H1 (cell line): ENCODE measurements around the gene ANKRD12. TPM values are rescaled to one million over a fixed set of nuclear protein-coding genes. Genes with fewer than 3 reads are reported as not detected.

Experiments used
- CTCF ChIA-PET: fragments of 300-600 bp; sonication (Branson Sonifier 250); formaldehyde crosslinking; loops from one replicate; lab custom pipeline; 2021; ENCODE audit not compliant: partially characterized antibody; lab: Charles Lee
- POLR2A ChIA-PET: fragments of 300-600 bp; sonication (Branson Sonifier 250); formaldehyde crosslinking; loops from one replicate; lab custom pipeline; 2021; ENCODE audit warnings: inconsistent platforms; ENCODE audit not compliant: partially characterized antibody; lab: Charles Lee
- DNase-seq, 2 experiments: peaks; one replicate each; pipeline versions ENCODE4 v3.0.0 to v3.0.0-alpha.2; 2010 to 2022; ENCODE audit warnings: low spot score in 2 of 2, low read depth in 1 of 2, mixed read lengths in 1 of 2
- FAIRE-seq: peaks from 2 replicates; lab custom pipeline; 2011; peaks lifted over from hg19 to GRCh38; lab: Jason Lieb, UNC
- H2AFZ ChIP-seq: 2 replicates; pipeline ENCODE4 v1.8.1; 2012; ENCODE audit warnings: low read length, inconsistent platforms
- H2AK5ac ChIP-seq: 2 replicates; pipeline ENCODE4 v1.6.1; 2013; ENCODE audit warnings: low read depth, low read length
- H2BK120ac ChIP-seq: replicated peaks from 2 replicates; pipeline ENCODE3; 2013; ENCODE audit warnings: low read depth, low read length, inconsistent platforms
- H2BK12ac ChIP-seq: 2 replicates; pipeline ENCODE4 v1.6.1; 2013; ENCODE audit warnings: low read depth, low read length
- H2BK15ac ChIP-seq: 2 replicates; pipeline ENCODE4 v1.6.1; 2013; ENCODE audit warnings: low read length
- H2BK20ac ChIP-seq: 2 replicates; pipeline ENCODE4 v1.6.1; 2013; ENCODE audit warnings: low read length
- H2BK5ac ChIP-seq: 2 replicates; pipeline ENCODE4 v1.6.1; 2013; ENCODE audit warnings: low read depth, low read length
- H3K14ac ChIP-seq: 2 replicates; pipeline ENCODE4 v1.6.1; 2013; ENCODE audit warnings: inconsistent platforms; ENCODE audit not compliant: insufficient read length
- H3K18ac ChIP-seq: 2 replicates; pipeline ENCODE4 v1.6.1; 2013; ENCODE audit warnings: low read length; ENCODE audit errors: extremely low read depth
- H3K23ac ChIP-seq: 2 replicates; pipeline ENCODE4 v1.6.1; 2013; ENCODE audit warnings: inconsistent platforms; ENCODE audit not compliant: insufficient read length
- H3K23me2 ChIP-seq: 2 replicates; pipeline ENCODE4 v1.6.1; 2013; ENCODE audit warnings: low read depth, low read length
- H3K27ac ChIP-seq: 2 replicates; pipeline ENCODE4 v1.6.1; 2011; ENCODE audit warnings: low read depth, low read length, inconsistent platforms
- H3K27me3 ChIP-seq, 4 experiments: replicated peaks in 1 of 4; 1 replicate in 1 of 4; 2 replicates in 3 of 4; pipeline versions ENCODE4 v1.6.1 to v1.8.1; 2011 to 2013; ENCODE audit warnings: low read length in 3 of 4, mild to moderate bottlenecking in 3 of 4, inconsistent platforms in 2 of 4, mixed read lengths in 2 of 4, moderate library complexity in 1 of 4; ENCODE audit not compliant: control insufficient read depth in 3 of 4, insufficient read depth in 3 of 4; ENCODE audit errors: extremely low read depth in 1 of 4
- H3K36me3 ChIP-seq, 4 experiments: 2 replicates each; pipeline versions ENCODE4 v1.6.1 to v1.8.1; 2011 to 2013; ENCODE audit warnings: mild to moderate bottlenecking in 4 of 4, low read length in 3 of 4, moderate library complexity in 2 of 4, control low read depth in 1 of 4, inconsistent platforms in 1 of 4; ENCODE audit not compliant: insufficient read depth in 4 of 4, control insufficient read depth in 2 of 4
- H3K4ac ChIP-seq: replicated peaks from 2 replicates; pipeline ENCODE3; 2013; ENCODE audit warnings: low read length, low read depth, mixed read lengths, inconsistent platforms; ENCODE audit not compliant: insufficient read length
- H3K4me1 ChIP-seq, 4 experiments: replicated peaks in 1 of 4; 1 replicate in 1 of 4; 2 replicates in 3 of 4; pipeline versions ENCODE4 v1.6.1 to v1.8.1; 2011 to 2013; ENCODE audit warnings: low read length in 3 of 4, inconsistent platforms in 2 of 4, mixed read lengths in 1 of 4; ENCODE audit not compliant: insufficient read depth in 4 of 4, control insufficient read depth in 3 of 4
- H3K4me2 ChIP-seq, 2 experiments: 2 replicates each; pipeline versions ENCODE4 v1.6.1 to v1.8.1; 2011 to 2013; ENCODE audit warnings: low read depth in 2 of 2, low read length in 2 of 2, control low read depth in 1 of 2, inconsistent platforms in 1 of 2, mild to moderate bottlenecking in 1 of 2; ENCODE audit not compliant: insufficient read depth in 1 of 2
- H3K4me3 ChIP-seq, 4 experiments: fragments of 200-600, 300-600 bp in 1 of 4; sonication (generic), shearing (Covaris generic), sonication (Bioruptor Twin) in 1 of 4; 2 replicates each; pipeline versions ENCODE4 v1.5.1 to v1.8.1; 2011 to 2016; ENCODE audit warnings: low read length in 4 of 4, low read depth in 3 of 4, control low read depth in 2 of 4, inconsistent platforms in 2 of 4, mild to moderate bottlenecking in 2 of 4, mixed read lengths in 1 of 4, moderate library complexity in 1 of 4; ENCODE audit not compliant: insufficient read depth in 2 of 4; ENCODE audit errors: extremely low read depth in 1 of 4
- H3K56ac ChIP-seq: replicated peaks from 2 replicates; pipeline ENCODE3; 2013; ENCODE audit warnings: low read depth, mild to moderate bottlenecking, mixed read lengths, low read length, inconsistent platforms; ENCODE audit not compliant: insufficient read length
- H3K79me1 ChIP-seq: 2 replicates; pipeline ENCODE4 v1.6.1; 2013; ENCODE audit warnings: low read depth, low read length, control low read depth
- H3K79me2 ChIP-seq, 2 experiments: 2 replicates each; pipeline versions ENCODE4 v1.6.1 to v1.8.1; 2012 to 2013; ENCODE audit warnings: low read length in 2 of 2, mild to moderate bottlenecking in 2 of 2, inconsistent platforms in 1 of 2; ENCODE audit not compliant: insufficient read depth in 2 of 2, control insufficient read depth in 1 of 2
- H3K9ac ChIP-seq, 4 experiments: replicated peaks in 1 of 4; 1 replicate in 1 of 4; 2 replicates in 3 of 4; pipeline versions ENCODE4 v1.6.1 to v1.8.1; 2011 to 2013; ENCODE audit warnings: low read depth in 3 of 4, low read length in 3 of 4, control low read depth in 2 of 4, mild to moderate bottlenecking in 2 of 4, moderate library complexity in 2 of 4, inconsistent platforms in 1 of 4; ENCODE audit errors: extremely low read depth in 1 of 4
- H3K9me3 ChIP-seq, 2 experiments: 2 replicates each; pipeline versions ENCODE4 v1.6.1 to v1.8.1; 2012 to 2013; ENCODE audit warnings: mild to moderate bottlenecking in 2 of 2, moderate library complexity in 2 of 2, control low read depth in 1 of 2, inconsistent platforms in 1 of 2, low read depth in 1 of 2, low read length in 1 of 2, mixed read lengths in 1 of 2; ENCODE audit not compliant: insufficient read depth in 2 of 2
- H4K20me1 ChIP-seq, 2 experiments: replicated peaks in 1 of 2; 2 replicates each; pipeline versions ENCODE3 to v1.8.1; 2011 to 2013; ENCODE audit warnings: inconsistent platforms in 2 of 2, low read length in 2 of 2, mild to moderate bottlenecking in 1 of 2; ENCODE audit not compliant: insufficient read depth in 2 of 2, control insufficient read depth in 1 of 2
- H4K5ac ChIP-seq: 2 replicates; pipeline ENCODE4 v1.6.1; 2013; ENCODE audit warnings: low read length, low read depth, mixed read lengths, inconsistent platforms; ENCODE audit not compliant: insufficient read length
- H4K8ac ChIP-seq: 2 replicates; pipeline ENCODE4 v1.8.0; 2013; ENCODE audit warnings: mild to moderate bottlenecking, moderate library complexity, low read length, inconsistent platforms; ENCODE audit not compliant: insufficient read depth; ENCODE audit errors: extremely low read depth
- H4K91ac ChIP-seq: replicated peaks from 2 replicates; pipeline ENCODE3; 2013; ENCODE audit warnings: low read length, mixed read lengths, inconsistent platforms; ENCODE audit not compliant: insufficient read length
- ATF3 ChIP-seq: IDR thresholded peaks from 2 replicates; pipeline ENCODE4 v1.6.1; 2011; ENCODE audit warnings: low read depth, mild to moderate bottlenecking, low read length; ENCODE audit not compliant: insufficient read depth
- CHD1 ChIP-seq: IDR thresholded peaks from 2 replicates; pipeline ENCODE4 v1.6.1; 2012; ENCODE audit warnings: low read depth, low read length, improper control_type of control experiment
- CHD2 ChIP-seq: IDR thresholded peaks from 2 replicates; pipeline ENCODE4 v1.6.1; 2012; ENCODE audit warnings: low read length, improper control_type of control experiment
- FOSL1 ChIP-seq: IDR thresholded peaks from 2 replicates; pipeline ENCODE4 v1.6.1; 2011; ENCODE audit warnings: mild to moderate bottlenecking, low read depth, low read length, moderate library complexity; ENCODE audit not compliant: insufficient read depth
- KDM4A ChIP-seq: IDR thresholded peaks from one replicate; pipeline ENCODE4 v1.7.1; 2012; ENCODE audit warnings: low read depth, mild to moderate bottlenecking, moderate library complexity, low read length, inconsistent platforms; ENCODE audit not compliant: severe bottlenecking
- KDM5A ChIP-seq: fragments of 200-600 bp; IDR thresholded peaks from 2 replicates; pipeline ENCODE4 v1.7.1; 2012; ENCODE audit warnings: mild to moderate bottlenecking, low read length, inconsistent platforms, mixed read lengths
- MAFK ChIP-seq: IDR thresholded peaks from 2 replicates; pipeline ENCODE4 v1.6.1; 2012; ENCODE audit warnings: low read depth, mild to moderate bottlenecking, improper control_type of control experiment, low read length
- NANOG ChIP-seq: IDR thresholded peaks from 2 replicates; pipeline ENCODE4 v1.6.1; 2011; ENCODE audit warnings: low read length, low read depth, mild to moderate bottlenecking, inconsistent platforms; ENCODE audit not compliant: insufficient read depth, poor library complexity, severe bottlenecking
- NRF1 ChIP-seq: IDR thresholded peaks from 2 replicates; pipeline ENCODE4 v1.6.1; 2011; ENCODE audit warnings: mild to moderate bottlenecking, low read depth, low read length, improper control_type of control experiment
- POU5F1 ChIP-seq: IDR thresholded peaks from 2 replicates; pipeline ENCODE4 v1.6.1; 2011; ENCODE audit warnings: low read depth, mild to moderate bottlenecking, low read length, moderate library complexity
- RAD21 ChIP-seq, 2 experiments: IDR thresholded peaks in 1 of 2; conservative IDR thresholded peaks in 1 of 2; 2 replicates each; pipeline ENCODE4 v1.6.1; 2011; ENCODE audit warnings: low read depth in 2 of 2, low read length in 2 of 2, improper control_type of control experiment in 1 of 2, inconsistent platforms in 1 of 2, mild to moderate bottlenecking in 1 of 2, moderate library complexity in 1 of 2
- RBBP5 ChIP-seq: IDR thresholded peaks from 2 replicates; pipeline ENCODE4 v1.7.1; 2012; ENCODE audit warnings: low read depth, mild to moderate bottlenecking, inconsistent platforms, low read length, moderate library complexity, borderline replicate concordance
- SIRT6 ChIP-seq: IDR thresholded peaks from one replicate; pipeline ENCODE4 v1.7.1; 2012; ENCODE audit warnings: low read length, inconsistent platforms
- TAF7 ChIP-seq: optimal IDR thresholded peaks from 2 replicates; pipeline ENCODE3; 2011; ENCODE audit warnings: low read depth, mild to moderate bottlenecking, inconsistent platforms, low read length, moderate library complexity, borderline replicate concordance
- WGBS, 2 experiments: shearing (Covaris generic) in 1 of 2; methylation state at CpG; one replicate each; pipeline versions ENCODE4 v1.1.6 to v1.1.7; 2013 to 2015; ENCODE audit warnings: low lambda C conversion rate in 2 of 2, mixed read lengths in 2 of 2, inconsistent platforms in 1 of 2, low coverage in 1 of 2, missing lambda C conversion rate in 1 of 2; ENCODE audit not compliant: insufficient replicate concordance in 2 of 2, insufficient coverage in 1 of 2, insufficient read length in 1 of 2; ENCODE audit errors: extremely low coverage in 1 of 2, missing lambda C conversion rate in 1 of 2; 5-methylcytosine and 5-hydroxymethylcytosine counted together
- polyA plus RNA-seq, 7 experiments: library from polyadenylated mRNA; depleted of rRNA in 3 of 7; stranded (reverse) in 5 of 7; unstranded in 2 of 7; fragments of >200 nt in 5 of 7; fragments of 200-250 nt in 2 of 7; gene quantifications; 1 replicate in 5 of 7; 2 replicates in 1 of 7; 4 replicates in 1 of 7; pipeline versions ENCODE4 v1.2.1 to v1.2.3, GENCODE V29; 2011 to 2013; ENCODE audit warnings: missing spikeins in 2 of 7, mixed read lengths in 2 of 7
- total RNA-seq: library from RNA; stranded (reverse); fragmentation: NEBNext Ultra II Directional; extraction: Animal tissue kit (Norgen Biotek cat#: 25700); gene quantifications from 2 replicates; pipeline ENCODE4 v1.2.1, GENCODE V29; 2021

ANKRD12 gene
- total and polyA plus RNA-seq, 2 of the 8 experiments (the other 6 are each of a cell fraction or from before 2014, with no cell fraction given), result 2.6 to 37.9 TPM

- Histone ChIP-seq H3K9me3 (no peaks in the 10 kb centered on the region), H3K14ac (no peak overlapping the region), H4K8ac (no peak overlapping the region), H2AFZ (no peak overlapping the region), H3K27ac (no peak overlapping the region), H4K91ac (no peak overlapping the region), H3K4me3 (no peak overlapping the region), H3K4ac (no peak overlapping the region), H2BK5ac (no peak overlapping the region), H3K18ac (no peak overlapping the region), H4K5ac (no peak overlapping the region), H2AK5ac (no peak overlapping the region), H3K36me3 (no peaks in the 10 kb centered on the region), H3K23ac (no peak overlapping the region), H4K20me1 (peaks cover 0 to 2% of the 10 kb centered on the region in 2 experiments), H2BK20ac (no peak overlapping the region), H2BK12ac (no peak overlapping the region), H3K56ac (no peak overlapping the region), H2BK120ac (no peak overlapping the region), H3K9ac (no peak overlapping the region), H3K79me1 (no peaks in the 10 kb centered on the region), H3K4me1 (no peaks in the 10 kb centered on the region), H2BK15ac (no peak overlapping the region), H3K4me2 (no peak overlapping the region), H3K27me3 (no peaks in the 10 kb centered on the region), H3K79me2 (peaks cover 0 to 64% of the 10 kb centered on the region in 2 experiments; a peak in 3 of 4 replicates), H3K23me2 (no peaks in the 10 kb centered on the region)
- DNase-seq, result no peak
- ChIA-PET CTCF (no interaction called here), POLR2A (no interaction called here)
- FAIRE-seq, result no peak
- 100% methylated on average over 1 of the region's 1 CpG; no CpG with 5 or more reads in 1 of the 2 experiments for WGBS, 2 experiments
- TF ChIP-seq ATF3 (no peak), CHD1 (no peak), POU5F1 (no peak), NANOG (no peak), CHD2 (no peak), RBBP5 (no peak), NRF1 (no peak), SIRT6 (no peak), KDM4A (no peak), KDM5A (no peak), FOSL1 (no peak), MAFK (no peak), TAF7 (no peak), RAD21 (IDR thresholded peaks at IDR 0.05 in 1 of 2, conservative IDR thresholded peaks at IDR 0.05 in 1 of 2; ENCODE audit: low read depth in 2 of 2, low read length in 2 of 2) (no peak)
Observed at GRCh38 chr18:9175115-9175514, 38.5 kb downstream of the ANKRD12 start.
